Neural cell (in vitro differentiated cells): ENCODE data around the gene TMCC1. TPM values are rescaled to one million over a fixed set of nuclear protein-coding genes. Genes with fewer than 3 reads are reported as not detected.
A peak's percentile ranks its signal among the peaks of the same experiment; 100 is the strongest.

Source experiments
- H2AFZ ChIP-seq: fragments of 200-600, 300-800 bp; sonication (generic), shearing (Covaris generic); 2 replicates; pipeline ENCODE4 v1.6.0; 2014; ENCODE audit warnings: low read depth, mild to moderate bottlenecking, antibody characterized with exemption, low read length, moderate library complexity
- H3F3A ChIP-seq: fragments of 200-600 bp; shearing (Covaris generic); 2 replicates; pipeline ENCODE4 v1.6.1; 2016; ENCODE audit warnings: mild to moderate bottlenecking, moderate library complexity, mixed read lengths, antibody characterized with exemption, low read length; ENCODE audit not compliant: insufficient read depth, poor library complexity, severe bottlenecking
- H3K27ac ChIP-seq: fragments of 200-600, 300-800 bp; sonication (generic), shearing (Covaris generic); 2 replicates; pipeline ENCODE4 v1.5.1; 2014; ENCODE audit warnings: mild to moderate bottlenecking, low read length, moderate library complexity
- H3K27me3 ChIP-seq: fragments of 300-800, 200-600 bp; sonication (generic), shearing (Covaris generic); 2 replicates; pipeline ENCODE4 v1.6.0; 2014; ENCODE audit warnings: mild to moderate bottlenecking, low read depth, low read length, moderate library complexity; ENCODE audit not compliant: insufficient read depth
- H3K36me3 ChIP-seq: fragments of 300-800, 200-600 bp; sonication (generic), shearing (Covaris generic); 2 replicates; pipeline ENCODE4 v1.5.1; 2014; ENCODE audit warnings: mild to moderate bottlenecking, antibody characterized with exemption, low read length, moderate library complexity; ENCODE audit not compliant: insufficient read depth
- H3K4me2 ChIP-seq: fragments of 300-800, 200-600 bp; sonication (generic), shearing (Covaris generic); 2 replicates; pipeline ENCODE4 v1.6.0; 2014; ENCODE audit warnings: mild to moderate bottlenecking, low read length
- H3K4me3 ChIP-seq: fragments of 300-800, 200-600 bp; sonication (generic), shearing (Covaris generic); 2 replicates; pipeline ENCODE4 v1.5.1; 2014; ENCODE audit warnings: mild to moderate bottlenecking, low read length, moderate library complexity
- H3K79me2 ChIP-seq: fragments of 200-600 bp; shearing (Covaris generic); replicated peaks from 2 replicates; pipeline ENCODE4 v1.6.0; 2014; ENCODE audit warnings: mild to moderate bottlenecking, low read length, moderate library complexity; ENCODE audit not compliant: insufficient read depth
- H3K9ac ChIP-seq: fragments of 300-800, 200-600 bp; sonication (generic), shearing (Covaris generic); 2 replicates; pipeline ENCODE4 v1.6.1; 2016; ENCODE audit warnings: mild to moderate bottlenecking, low read length, mixed read lengths
- H3K9me2 ChIP-seq: fragments of 200-600 bp; shearing (Covaris generic); 2 replicates; pipeline ENCODE4 v1.6.1; 2016; ENCODE audit warnings: mild to moderate bottlenecking, low read length, mixed read lengths; ENCODE audit not compliant: insufficient read depth
- H3K9me3 ChIP-seq: fragments of 200-600, 300-800 bp; sonication (generic), shearing (Covaris generic); 2 replicates; pipeline ENCODE4 v1.6.1; 2016; ENCODE audit warnings: mild to moderate bottlenecking, mixed run types, low read length, moderate library complexity, mixed read lengths
- H4K20me1 ChIP-seq: fragments of 200-600 bp; shearing (Covaris generic); 2 replicates; pipeline ENCODE4 v1.6.1; 2016; ENCODE audit warnings: mild to moderate bottlenecking, mixed run types; ENCODE audit not compliant: insufficient read depth
- CTCF ChIP-seq: fragments of 450-650 bp; IDR thresholded peaks from 2 replicates; pipeline ENCODE4 v1.5.1; 2014; ENCODE audit warnings: antibody characterized with exemption, mild to moderate bottlenecking, moderate library complexity; ENCODE audit not compliant: poor library complexity, severe bottlenecking
- EP300 ChIP-seq: fragments of 450-650 bp; conservative IDR thresholded peaks from 2 replicates; pipeline ENCODE4 v1.6.1; 2014; ENCODE audit warnings: antibody characterized with exemption, mild to moderate bottlenecking, moderate library complexity; ENCODE audit not compliant: poor library complexity, severe bottlenecking
- EZH2 ChIP-seq: fragments of 200-600, 300-800 bp; shearing (Covaris generic), sonication (generic); IDR thresholded peaks from 2 replicates; pipeline ENCODE4 v1.6.1; 2014; ENCODE audit warnings: antibody characterized with exemption, low read length, borderline replicate concordance, mild to moderate bottlenecking; ENCODE audit not compliant: insufficient read depth, poor library complexity, severe bottlenecking
- MXI1 ChIP-seq: fragments of 450-650 bp; conservative IDR thresholded peaks from 2 replicates; pipeline ENCODE4 v1.6.1; 2014; ENCODE audit warnings: antibody characterized with exemption, mild to moderate bottlenecking; ENCODE audit not compliant: poor library complexity, severe bottlenecking
- POLR2AphosphoS5 ChIP-seq: IDR thresholded peaks from 2 replicates; pipeline ENCODE4 v1.6.1; 2012
- RAD21 ChIP-seq: fragments of 450-650 bp; conservative IDR thresholded peaks from 2 replicates; pipeline ENCODE4 v1.6.1; 2014; ENCODE audit warnings: antibody characterized with exemption, mild to moderate bottlenecking, moderate library complexity
- REST ChIP-seq: IDR thresholded peaks from 2 replicates; pipeline ENCODE4 v1.6.1; 2012; ENCODE audit warnings: borderline replicate concordance
- SMC3 ChIP-seq: fragments of 450-650 bp; conservative IDR thresholded peaks from 2 replicates; pipeline ENCODE4 v1.6.1; 2014; ENCODE audit warnings: antibody characterized with exemption, mild to moderate bottlenecking, moderate library complexity; ENCODE audit not compliant: poor library complexity
- TAF1 ChIP-seq: IDR thresholded peaks from 2 replicates; pipeline ENCODE4 v1.6.1; 2012; ENCODE audit warnings: low read depth
- polyA plus RNA-seq: library from polyadenylated mRNA; depleted of rRNA; stranded (reverse); fragments of >200 nt; gene quantifications from 2 replicates; pipeline ENCODE4 v1.2.3, GENCODE V29; 2014

The TMCC1 gene
- polyA plus RNA-seq, 1 donor from 2014 or later: 25.0 TPM

- Histone ChIP-seq H3K79me2 (peaks cover 58% of the 10 kb centered on the region), H3K4me2 (peak overlapping the region; percentile 94)
Observed at GRCh38 chr3:129890891-129891290, 2.6 kb downstream of the TMCC1 start.

GRCh38 chr3:129890125-129890524 is 3.4 kb downstream of the TMCC1 start:
- Histone ChIP-seq H3K9me2 (no peaks in the 10 kb centered on the region), H2AFZ (no peak overlapping the region), H3F3A (no peaks in the 10 kb centered on the region), H3K9me3 (no peaks in the 10 kb centered on the region), H3K4me2 (peak overlapping the region; percentile 94), H3K36me3 (no peaks in the 10 kb centered on the region), H3K27me3 (no peaks in the 10 kb centered on the region), H3K27ac (no peak overlapping the region), H3K79me2 (peaks cover 58% of the 10 kb centered on the region), H4K20me1 (peaks cover 8% of the 10 kb centered on the region), H3K9ac (no peak overlapping the region), H3K4me3 (peak overlapping the region; percentile 93)
- no peak for TF ChIP-seq CTCF
- no peak for TF ChIP-seq POLR2AphosphoS5
- no peak for TF ChIP-seq TAF1
- no peak for TF ChIP-seq EP300
- no peak for TF ChIP-seq MXI1
- TF ChIP-seq RAD21: no peak
- TF ChIP-seq REST: no peak

More at GRCh38 chr3:129890891-129891290, 2.6 kb downstream of the TMCC1 start:
- H3K4me3 ChIP-seq: peak overlapping the region; percentile 93
- H3K9me2 ChIP-seq: no peaks in the 10 kb centered on the region
- H3K9ac ChIP-seq: no peak overlapping the region
- H3K27ac ChIP-seq: no peak overlapping the region
- peaks cover 8% of the 10 kb centered on the region for H4K20me1 ChIP-seq
- H3K9me3 ChIP-seq: no peaks in the 10 kb centered on the region
- no peak overlapping the region for H2AFZ ChIP-seq
- H3F3A ChIP-seq: no peaks in the 10 kb centered on the region
- no peaks in the 10 kb centered on the region for H3K36me3 ChIP-seq
- TF ChIP-seq CTCF (no peak), REST (no peak), MXI1 (no peak), EP300 (no peak), TAF1 (no peak), RAD21 (no peak), POLR2AphosphoS5 (no peak), SMC3 (no peak), EZH2 (no peak)
- H3K27me3 ChIP-seq: no peaks in the 10 kb centered on the region
